ENCODE data around the gene ADCY1.
"Not testable (repeated sequence)": the region's sequence is repeated elsewhere in the genome, so short reads cannot be mapped to it uniquely, and the experiment has no call there.

Gene ADCY1

DNA sequence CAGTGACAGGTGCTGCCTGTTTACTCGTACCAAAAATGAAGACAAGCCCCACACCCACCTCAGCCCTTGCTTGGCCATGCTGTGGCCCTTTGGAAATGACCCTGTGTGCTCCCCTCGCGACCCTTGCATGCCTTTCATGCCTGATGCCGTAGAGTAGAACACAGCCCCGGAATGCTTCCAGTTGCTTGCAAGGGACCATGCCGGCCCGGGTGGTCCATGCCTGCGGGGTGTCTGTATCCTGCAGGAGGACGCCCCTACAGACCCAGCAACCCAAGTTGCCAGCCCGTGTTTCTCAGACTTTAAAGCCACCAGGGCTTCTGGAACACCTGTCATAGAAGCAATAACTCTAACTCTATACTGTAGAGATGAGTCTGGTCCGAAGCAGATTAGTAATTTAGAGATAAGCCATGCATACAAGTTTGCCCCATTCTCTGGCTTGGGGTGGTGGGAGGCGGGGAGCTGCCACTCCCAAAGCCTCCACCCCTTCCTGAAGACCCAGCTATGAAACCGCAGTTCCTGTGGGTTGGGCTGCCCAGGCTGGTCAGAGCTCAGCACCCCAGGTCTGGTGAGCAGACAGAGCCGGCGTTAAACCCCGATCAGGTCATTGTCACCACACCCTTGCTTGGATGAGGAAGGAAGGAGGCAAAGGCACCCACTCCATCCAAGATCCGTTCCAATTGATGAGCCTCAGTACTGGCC is 143.5 kb downstream of the ADCY1 start:
- H3K4me3 ChIP-seq (ENCODE audit: low read length) = no peak overlapping the region
- TF ChIP-seq ZNF274 (IDR thresholded peaks at IDR 0.05; ENCODE audit: low read depth, low read length) = no peak

DNA sequence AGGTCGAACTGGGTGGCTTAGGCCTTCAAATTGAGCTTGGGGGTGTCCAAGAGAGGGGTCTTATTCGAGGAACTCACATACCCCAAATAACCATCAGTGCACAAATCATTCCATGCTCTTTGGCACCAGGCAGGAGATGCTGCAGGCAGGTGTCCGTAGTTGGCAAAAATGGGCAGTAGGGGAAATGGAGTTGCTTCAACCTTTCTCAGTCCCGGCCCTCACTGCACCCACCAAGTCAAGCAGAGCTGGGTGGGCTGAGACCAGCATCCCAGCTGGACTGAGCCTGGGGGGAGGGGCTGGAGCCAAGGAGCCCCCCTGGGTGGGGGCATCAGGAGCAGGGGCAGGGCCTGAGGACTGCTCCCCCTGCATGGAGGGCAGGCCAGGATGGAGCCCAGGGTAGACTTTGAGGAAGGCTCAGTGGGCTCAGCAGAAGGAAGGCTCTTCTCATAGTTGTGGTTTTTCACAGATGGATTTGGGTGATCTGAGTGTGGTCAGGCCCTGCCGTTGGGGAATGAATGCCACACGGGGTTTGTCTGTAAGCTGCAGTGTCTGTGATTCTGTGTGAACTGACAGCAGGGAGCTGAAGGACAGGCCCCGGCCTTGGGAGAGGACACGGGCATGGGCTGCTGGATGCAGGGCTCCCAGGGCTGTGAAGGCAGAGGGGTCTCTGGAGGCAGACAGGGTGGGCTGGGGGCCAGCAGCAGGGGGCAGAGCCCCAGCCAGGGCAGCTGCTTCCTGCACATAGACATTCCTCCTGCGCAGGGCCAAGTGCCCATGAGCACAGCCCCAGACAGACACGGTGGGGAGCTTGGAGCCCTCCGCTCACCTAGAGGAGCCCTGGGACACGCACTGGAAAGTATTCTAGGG is 144.5 kb downstream of the ADCY1 start:
- TF ChIP-seq ZNF274 (IDR thresholded peaks at IDR 0.05; ENCODE audit: low read depth, low read length) = no peak
- H3K4me3 ChIP-seq (ENCODE audit: low read length) = no peak overlapping the region

DNA sequence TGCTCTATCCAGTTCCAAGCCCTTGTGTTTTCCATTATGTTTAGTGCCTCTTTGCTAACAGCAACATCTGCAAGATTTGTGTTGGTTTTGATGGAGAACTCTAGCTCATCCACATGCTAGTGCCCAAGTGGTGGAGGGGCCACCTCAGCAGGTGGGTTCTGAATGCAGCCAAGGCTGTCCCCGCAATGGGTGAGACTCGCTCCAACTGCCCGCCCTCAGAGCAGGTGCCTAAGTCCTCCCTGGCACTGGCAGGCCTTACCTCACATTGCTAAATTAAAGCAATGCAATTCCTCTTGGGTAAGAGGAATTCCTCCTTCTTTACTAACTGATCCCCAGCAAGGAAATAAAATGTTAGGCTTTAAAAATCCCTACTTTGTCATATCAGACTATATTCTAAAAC is 146.8 kb downstream of the ADCY1 start:
- no peak for TF ChIP-seq ZNF274 (IDR thresholded peaks at IDR 0.05; ENCODE audit: low read depth, low read length)
- no peak overlapping the region for H3K4me3 ChIP-seq (ENCODE audit: low read length)

DNA sequence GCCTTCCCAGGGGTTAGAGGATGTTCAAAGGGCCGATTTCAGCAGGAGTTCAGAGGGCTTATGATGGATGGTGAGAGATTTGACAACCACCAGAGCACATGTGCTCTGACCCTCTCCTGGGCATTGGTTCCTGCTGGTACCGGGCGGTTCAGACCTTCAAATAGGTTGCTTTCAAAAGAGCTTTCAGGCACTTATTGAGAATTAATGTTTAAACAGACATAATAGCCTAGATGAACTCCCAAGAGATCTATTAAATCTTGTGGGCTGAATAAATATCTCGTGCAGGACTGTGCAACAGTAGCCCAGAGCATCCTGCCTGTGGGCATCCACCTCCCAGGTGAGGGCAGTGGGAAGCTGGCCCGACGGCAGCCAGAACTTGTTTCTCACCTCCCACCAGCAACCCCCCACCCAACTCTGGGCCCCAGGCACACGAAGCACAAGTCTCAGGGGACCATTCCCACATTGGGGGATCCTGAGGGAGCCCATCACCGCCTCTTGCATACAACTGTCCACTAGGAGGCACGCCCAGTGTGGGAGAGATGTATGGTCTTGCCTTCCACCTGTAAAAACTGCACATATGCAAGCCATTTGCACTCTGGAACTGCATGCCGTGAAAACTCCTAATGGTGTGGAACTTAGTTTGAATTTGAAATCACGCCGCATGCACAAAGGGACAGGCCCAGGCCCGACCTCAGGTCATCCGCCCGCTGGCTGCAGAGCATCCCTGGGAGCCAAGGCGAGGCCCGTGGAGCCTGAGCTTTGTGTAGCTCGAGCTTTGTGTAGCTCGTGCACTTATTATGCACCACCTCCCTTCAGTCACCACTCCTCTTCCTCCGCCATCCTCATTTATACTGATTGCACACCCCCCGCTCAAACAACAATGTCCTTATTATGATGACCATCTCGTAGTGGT is 147.8 kb downstream of the ADCY1 start:
- no peak for TF ChIP-seq ZNF274 (IDR thresholded peaks at IDR 0.05; ENCODE audit: low read depth, low read length)
- H3K4me3 ChIP-seq (ENCODE audit: low read length) = no peak overlapping the region

DNA sequence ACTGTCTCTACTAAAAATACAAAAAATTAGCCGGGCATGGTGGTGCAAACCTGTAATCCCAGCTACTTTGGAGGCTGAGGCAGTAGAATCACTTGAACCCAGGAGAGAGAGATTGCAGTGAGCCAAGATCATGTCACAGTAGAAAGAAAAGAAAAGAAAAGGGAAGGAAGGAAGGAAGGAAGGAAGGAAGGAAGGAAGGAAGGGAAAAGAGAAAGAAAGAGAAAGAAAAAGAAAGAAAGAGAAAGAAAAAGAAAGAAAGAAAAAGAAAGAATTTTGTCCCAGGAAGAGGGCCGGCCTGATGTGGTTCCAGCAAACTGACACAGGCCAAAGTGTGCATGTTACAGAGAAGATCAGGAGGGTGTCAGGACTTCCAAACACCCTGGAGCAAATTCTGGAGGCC is 151.1 kb downstream of the ADCY1 start:
- not testable (repeated sequence) for H3K4me3 ChIP-seq (ENCODE audit: low read length)

DNA sequence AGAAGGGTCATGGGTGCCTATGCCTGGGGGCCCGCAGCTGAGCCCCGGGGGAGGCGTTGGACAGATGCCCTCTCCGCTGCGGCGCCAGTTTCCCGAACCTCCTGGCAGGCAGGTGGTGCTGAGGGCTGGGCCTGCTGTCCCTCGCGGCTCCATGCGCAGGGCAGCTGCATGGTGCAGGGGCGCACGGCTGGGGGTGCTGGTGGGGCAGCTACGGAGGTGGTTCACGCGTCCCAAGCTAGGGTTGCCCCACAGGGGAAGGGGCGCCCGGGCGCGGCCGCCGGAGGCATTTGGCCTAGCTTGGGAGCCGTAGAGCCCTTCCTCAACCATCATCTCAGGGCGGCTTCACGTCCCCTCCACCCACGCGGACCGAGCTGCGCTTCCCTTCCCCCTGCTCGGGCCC is 152.7 kb downstream of the ADCY1 start:
- no peak for TF ChIP-seq ZNF274 (IDR thresholded peaks at IDR 0.05; ENCODE audit: low read depth, low read length)
- H3K4me3 ChIP-seq (ENCODE audit: low read length) = no peak overlapping the region

DNA sequence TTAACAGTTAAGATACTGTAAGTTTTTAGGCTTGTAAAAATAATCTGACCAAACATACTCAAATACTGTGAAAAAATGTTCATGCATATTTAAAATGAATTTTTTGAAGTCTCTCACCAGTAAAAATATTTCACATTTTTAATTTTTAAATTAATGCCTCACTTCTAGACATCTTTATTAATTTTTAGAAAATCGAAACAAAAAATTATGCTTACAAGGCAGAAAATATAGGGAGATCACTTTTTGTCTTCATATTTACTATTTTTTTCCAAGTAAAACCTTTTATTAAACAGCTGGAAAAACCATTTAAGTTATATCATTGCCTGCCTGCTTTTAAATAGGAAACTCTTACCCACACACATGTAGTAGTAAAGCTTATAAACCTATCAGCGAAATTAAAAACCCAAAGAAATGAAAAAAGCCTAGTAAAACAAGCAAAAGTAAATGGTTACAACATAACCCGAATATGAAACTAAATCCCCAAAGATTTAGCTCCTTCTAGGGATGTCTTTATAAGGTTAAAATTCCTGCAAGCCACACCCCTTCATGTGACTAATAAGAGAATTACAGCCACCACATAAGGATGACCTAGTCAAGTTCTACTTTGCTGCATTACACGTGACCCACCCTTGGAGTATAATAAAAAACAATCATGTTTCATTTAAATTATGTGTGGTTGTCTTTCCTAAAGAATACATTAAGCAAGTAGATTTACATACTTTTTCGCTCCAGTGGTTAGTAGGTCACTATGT is 157.7 kb downstream of the ADCY1 start:
- not testable (repeated sequence) for H3K4me3 ChIP-seq (ENCODE audit: low read length)

DNA sequence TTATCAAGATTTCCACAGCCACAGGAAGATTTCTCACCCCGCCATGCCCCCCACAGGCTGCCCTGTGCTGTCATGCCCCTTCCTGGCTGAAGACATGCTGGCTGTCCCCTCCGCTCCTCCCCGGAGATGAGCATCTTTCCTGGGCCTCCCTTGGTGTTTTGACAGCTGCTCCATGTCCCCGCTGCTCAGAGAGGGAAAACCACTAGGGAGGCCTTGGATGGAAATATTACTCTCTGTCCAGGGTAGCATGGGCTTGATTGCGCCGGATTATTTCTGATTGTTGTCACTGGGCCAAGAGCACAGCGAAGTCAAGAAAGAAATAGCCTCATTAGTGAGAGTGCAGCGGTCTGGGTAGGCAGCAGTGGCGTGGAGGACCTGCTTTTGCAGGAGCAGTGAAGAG is 164.8 kb downstream of the ADCY1 start:
- not testable (repeated sequence) for H3K4me3 ChIP-seq (ENCODE audit: low read length)

DNA sequence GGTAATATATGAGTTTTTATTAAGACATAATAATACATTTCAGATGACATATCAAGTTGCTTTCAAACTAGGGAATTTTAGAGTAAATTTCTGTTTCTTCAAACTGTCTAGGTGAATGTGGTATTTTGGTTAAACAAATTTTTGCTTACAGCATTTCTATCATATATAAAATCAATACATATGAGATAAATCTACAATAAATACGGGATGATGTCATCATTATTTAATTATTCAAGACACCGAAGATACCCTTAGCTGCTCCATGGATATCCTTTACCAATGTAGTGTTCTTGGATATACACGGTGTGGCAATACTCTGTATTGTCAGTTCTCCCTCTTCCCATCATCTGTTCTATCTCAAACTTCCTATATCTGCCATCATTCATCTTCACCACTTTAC is 166.4 kb downstream of the ADCY1 start:
- H3K4me3 ChIP-seq (ENCODE audit: low read length) = not testable (repeated sequence)

DNA sequence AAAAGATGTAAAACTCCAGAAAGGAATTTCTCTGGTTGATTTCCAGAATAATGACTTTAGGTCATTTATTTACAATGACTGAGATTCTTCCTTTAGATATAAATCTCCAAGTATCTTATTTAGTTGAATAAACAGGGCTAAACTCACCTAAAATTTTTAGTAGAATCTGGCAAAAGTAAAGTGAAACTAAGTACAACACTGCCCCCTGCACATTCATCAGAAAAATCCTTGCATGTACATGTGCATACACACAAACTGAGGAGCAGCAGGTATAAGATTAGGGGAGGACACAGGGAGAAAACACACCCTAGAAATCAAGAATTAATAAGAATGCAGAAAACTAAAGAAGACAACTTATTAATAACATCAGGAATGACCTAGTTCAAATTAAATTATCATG is 174.8 kb downstream of the ADCY1 start:
- H3K4me3 ChIP-seq (ENCODE audit: low read length) = not testable (repeated sequence)

DNA sequence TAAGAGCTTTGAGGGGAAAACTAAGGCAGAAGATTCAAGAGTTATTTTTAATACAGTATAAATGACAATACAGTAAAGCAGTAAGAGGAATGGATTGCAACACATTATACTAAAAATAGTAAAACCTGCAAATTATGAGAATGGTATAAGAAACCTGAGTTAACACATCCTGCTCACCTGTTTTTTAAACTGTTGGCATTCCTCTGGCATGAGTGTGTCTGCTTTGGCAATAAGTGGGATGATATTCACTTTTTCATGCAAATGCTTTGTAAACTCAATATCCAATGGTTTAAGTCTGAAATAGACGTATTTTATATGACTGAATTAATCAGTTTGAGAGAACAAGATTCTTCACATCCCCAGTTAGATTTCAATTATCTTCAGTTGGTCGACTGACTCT is 177.2 kb downstream of the ADCY1 start:
- H3K4me3 ChIP-seq (ENCODE audit: low read length) = not testable (repeated sequence)

DNA sequence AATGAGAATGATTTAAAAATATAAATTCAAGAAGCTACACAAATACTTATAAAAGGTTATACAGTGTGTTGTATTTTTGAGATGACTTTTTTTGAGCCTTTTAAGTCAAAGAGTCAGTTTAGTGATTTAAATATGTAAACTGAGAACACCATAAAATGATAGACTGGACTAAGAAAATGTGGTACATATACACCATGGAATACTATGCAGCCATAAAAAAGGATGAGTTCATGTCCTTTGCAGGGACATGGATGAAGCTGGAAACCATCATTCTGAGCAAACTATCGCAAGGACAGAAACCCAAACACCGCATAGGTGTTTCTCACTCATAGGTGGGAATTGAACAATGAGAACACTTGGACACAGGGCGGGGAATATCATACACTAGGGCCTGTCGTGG is 182.2 kb downstream of the ADCY1 start:
- not testable (repeated sequence) for H3K4me3 ChIP-seq (ENCODE audit: low read length)

DNA sequence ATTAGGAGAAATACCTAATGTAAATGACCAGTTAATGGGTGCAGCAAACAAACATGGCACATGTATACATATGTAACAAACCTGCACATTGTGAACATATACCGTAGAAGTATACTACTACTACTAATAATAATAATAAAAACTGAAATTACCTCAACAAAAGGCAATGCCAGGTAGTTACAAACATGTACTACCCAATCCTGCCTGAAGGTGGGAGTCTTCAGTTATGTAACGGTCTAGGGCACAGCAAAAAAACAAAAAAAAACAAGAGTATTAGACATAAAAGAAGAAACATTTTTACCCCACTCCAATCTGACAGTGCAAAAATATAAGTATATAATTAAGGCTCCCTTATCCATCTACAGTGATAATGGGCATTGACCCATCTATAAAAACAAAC is 182.6 kb downstream of the ADCY1 start:
- not testable (repeated sequence) for H3K4me3 ChIP-seq (ENCODE audit: low read length)

DNA sequence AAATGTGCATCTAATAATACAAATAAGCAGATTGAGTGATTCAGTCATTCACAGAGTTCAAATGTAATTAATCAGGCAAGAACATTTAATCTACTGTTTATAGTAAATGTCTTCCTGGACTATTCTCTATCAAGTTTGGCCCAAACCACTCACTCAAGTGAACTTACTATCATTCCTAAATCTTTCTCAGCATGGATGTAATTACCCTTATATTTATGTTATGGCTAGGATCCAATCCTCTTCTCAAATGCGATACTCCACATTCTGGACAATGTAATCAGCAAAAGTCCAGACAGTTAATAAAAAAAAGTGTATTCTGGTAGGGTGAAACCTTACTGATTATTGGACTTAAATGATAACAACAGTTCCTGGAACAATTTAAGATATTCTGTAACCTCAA is 185.3 kb downstream of the ADCY1 start:
- not testable (repeated sequence) for H3K4me3 ChIP-seq (ENCODE audit: low read length)

DNA sequence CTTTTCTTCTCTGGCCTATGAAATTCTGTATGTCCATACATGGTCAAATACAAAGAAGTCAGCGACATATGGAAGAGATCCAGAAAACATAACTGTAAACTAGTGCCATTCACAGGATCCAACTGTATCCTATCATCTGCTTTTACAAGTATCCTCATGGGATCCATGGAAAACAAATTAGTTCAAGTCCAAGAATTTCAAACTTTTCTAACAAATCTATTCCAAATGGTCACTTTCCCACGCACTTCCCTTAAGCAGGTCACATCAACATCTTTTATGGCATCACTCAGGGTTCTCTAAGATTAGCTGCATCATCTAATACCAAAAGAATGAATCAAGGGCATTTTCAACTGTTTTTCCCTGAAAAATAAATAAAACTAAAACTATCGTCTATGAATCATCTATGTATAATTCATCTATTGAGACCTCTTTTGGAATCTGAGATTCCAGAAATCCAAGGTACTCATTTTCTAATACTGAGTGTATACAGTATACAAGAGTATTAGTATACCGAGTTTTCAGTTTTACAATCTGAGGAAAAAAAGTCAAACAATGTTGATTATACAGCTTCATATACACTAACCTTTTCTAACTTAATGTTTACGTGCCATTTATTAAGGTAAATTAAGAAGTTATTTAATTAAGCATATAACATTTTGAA is 187.5 kb downstream of the ADCY1 start:
- not testable (repeated sequence) for H3K4me3 ChIP-seq (ENCODE audit: low read length)

DNA sequence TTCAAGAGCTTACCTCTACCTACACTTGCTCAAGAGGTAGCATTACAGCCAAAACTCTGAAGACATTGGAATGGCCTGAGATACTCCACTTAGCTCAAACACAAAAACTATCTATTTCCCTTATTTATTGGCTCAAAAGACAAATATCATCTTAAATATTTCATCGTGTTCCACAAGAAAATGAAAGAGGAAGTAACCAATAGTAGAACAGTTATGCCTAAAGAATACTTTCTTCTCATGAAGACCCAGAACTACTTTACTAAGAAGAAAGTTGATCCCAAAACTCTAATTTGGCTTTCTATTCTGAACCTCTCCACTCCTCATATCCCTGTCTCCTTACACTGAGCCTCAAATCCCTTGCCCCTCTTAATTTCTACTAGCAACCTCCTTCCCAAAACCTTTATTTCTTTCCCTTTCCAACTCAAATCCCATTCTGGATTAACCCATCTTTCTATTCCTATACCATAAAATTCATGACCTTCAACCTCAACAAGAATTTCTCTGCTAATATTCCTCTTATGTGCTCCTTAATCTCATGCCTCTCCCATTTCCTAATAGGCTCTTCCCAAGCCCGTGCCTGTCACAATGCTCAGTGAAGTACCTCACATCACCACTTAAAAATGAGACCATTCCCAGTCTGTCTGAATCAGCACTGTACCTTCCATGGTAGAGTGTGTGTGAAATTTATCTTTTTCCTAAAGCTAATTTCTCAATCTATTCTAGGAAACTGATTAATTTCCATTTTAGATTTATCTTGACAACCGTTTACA is 188.2 kb downstream of the ADCY1 start:
- not testable (repeated sequence) for H3K4me3 ChIP-seq (ENCODE audit: low read length)

DNA sequence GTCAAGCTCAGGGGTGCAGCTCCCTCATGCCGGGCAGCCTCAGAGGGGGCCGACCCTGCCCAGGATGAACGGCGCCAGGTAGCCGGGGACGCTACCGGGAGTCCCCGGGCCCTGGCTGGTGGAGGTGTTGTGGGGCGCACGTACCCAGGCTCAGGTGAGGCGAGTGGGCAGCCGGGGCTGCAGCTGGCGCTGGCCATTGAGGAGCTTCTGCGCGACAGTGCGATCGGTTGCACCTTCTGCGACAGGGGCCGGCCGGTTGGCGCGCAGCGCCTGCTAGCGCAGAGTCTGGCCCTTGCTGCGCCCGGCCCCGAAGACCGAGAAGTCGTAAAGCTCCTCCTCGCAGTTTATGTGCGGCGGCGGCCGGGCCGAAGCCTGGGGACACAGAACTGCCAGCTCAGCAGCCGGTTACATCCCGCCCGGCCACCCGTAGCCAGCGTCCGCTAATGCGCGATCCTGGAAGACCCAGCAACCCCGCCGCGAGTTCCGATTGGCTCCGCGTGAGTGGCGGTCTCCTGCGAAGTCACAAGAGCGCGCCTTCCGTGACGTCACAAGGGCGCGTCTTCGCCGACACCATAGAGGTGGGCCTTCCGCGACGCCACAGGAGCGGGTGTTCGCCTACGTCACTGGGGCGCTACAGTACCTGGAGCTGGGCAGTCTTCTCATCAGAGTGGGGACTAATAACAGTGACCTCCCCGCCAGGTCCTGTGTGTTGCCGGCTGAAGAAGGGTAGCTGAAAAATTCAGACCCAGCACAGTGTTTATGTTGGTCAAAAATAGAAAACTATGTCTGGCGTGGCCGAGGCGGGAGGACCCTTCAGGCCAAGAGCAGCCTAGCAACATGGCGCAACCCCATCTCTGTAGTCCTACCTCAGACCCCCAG is 194.6 kb downstream of the ADCY1 start:
- peak overlapping the region; percentile 69 for H3K4me3 ChIP-seq (ENCODE audit: low read length)

DNA sequence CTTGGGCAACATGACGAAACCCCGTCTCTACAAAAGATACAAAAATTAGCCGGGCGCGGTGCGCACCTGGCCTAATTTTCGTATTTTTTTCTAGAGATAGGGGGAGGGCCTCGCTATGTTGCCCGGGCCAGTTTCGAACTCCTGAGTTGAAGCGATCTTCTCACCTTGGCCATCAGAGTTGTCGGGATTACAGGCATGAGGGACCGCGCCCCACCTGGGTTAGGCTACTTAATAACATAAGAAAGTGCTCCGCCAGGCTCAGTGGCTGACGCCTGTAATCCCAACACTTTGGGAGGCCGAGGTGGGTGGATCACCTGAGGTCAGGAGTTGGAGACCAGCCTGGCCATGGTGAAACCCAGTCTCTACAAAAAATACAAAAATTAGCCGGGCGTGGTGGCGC is 195.5 kb downstream of the ADCY1 start:
- peak overlapping the region; percentile 69; the same call in 1 of the 2 replicates for H3K4me3 ChIP-seq (ENCODE audit: low read length)

Measured in GM08714 (cell line).